SJCRH30 (cell line): ENCODE data around the gene SCAMP3. TPM values are rescaled to one million over a fixed set of nuclear protein-coding genes. Genes with fewer than 3 reads are reported as not detected.
"Not testable (repeated sequence)": the region's sequence is repeated elsewhere in the genome, so short reads cannot be mapped to it uniquely, and the experiment has no call there.

Experiments used
- DNase-seq, 2 experiments: peaks; one replicate each; pipeline ENCODE4 v3.0.0-alpha.2; 2015 to 2020
- H3K27ac ChIP-seq: fragments of 250-450 bp; sonication (Bioruptor Pico); 2 replicates; pipeline ENCODE4 v1.5.1; 2020; ENCODE audit warnings: mild to moderate bottlenecking, moderate library complexity
- H3K27me3 ChIP-seq: fragments of 250-450 bp; sonication (Bioruptor Pico); 2 replicates; pipeline ENCODE4 v1.5.1; 2020; ENCODE audit warnings: mild to moderate bottlenecking, moderate library complexity
- H3K36me3 ChIP-seq: fragments of 250-450 bp; sonication (Bioruptor Pico); 2 replicates; pipeline ENCODE4 v1.5.1; 2020; ENCODE audit warnings: mild to moderate bottlenecking, moderate library complexity
- H3K4me1 ChIP-seq: fragments of 250-450 bp; sonication (Bioruptor Pico); 2 replicates; pipeline ENCODE4 v1.5.1; 2020; ENCODE audit warnings: mild to moderate bottlenecking, moderate library complexity
- H3K4me3 ChIP-seq: fragments of 250-450 bp; sonication (Bioruptor Pico); 2 replicates; pipeline ENCODE4 v1.5.1; 2020; ENCODE audit warnings: mild to moderate bottlenecking, moderate library complexity
- H3K9me3 ChIP-seq: fragments of 250-450 bp; sonication (Bioruptor Pico); replicated peaks from 2 replicates; pipeline ENCODE4 v1.5.1; 2020; ENCODE audit warnings: mild to moderate bottlenecking, moderate library complexity
- total RNA-seq: library from RNA; depleted of rRNA; stranded (reverse); fragments of >200 nt; shearing (Covaris generic); gene quantifications from 2 replicates; pipeline ENCODE4 v1.2.3, GENCODE V29; 2014

SCAMP3 gene
- total RNA-seq, 1 experiment from 2014 or later, result 43.4 TPM

DNA sequence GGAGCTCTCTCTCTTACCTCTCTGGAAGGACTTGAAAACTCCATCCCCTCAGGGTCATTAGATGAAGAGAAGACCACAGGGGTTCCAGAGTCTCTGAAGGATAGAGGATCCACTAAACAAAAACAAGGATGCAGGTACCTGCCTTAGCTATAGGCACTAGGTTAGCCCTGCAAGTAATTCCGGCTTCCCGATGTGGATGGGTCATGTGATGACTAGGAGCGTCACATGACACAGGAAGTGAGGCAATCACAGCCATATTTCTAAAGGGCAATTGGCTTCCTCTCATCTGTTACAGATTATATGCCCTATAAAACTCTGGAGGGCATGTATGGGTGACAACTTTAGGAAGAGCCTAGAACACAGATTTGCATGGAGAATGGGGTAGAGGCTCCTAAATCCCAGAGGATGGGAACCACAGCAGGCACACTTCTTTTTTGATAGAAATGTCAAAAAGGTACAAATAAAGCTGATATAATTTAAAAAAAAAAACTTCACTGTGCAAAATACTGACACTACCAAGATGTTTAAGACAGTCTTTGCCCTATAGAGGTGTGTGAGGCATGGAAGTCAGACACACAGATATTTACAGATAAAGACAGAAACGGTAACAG lies 21.0 kb downstream of the SCAMP3 start:
- H3K4me3 ChIP-seq, result peak overlapping the region; percentile 48
- peak; percentile 65 to 83 for DNase-seq
- H3K4me1 ChIP-seq, result peaks cover 9% of the 10 kb centered on the region; the same call in 1 of the 2 replicates
- no peaks in the 10 kb centered on the region for H3K36me3 ChIP-seq
- no peaks in the 10 kb centered on the region for H3K9me3 ChIP-seq
- H3K27ac ChIP-seq, result peak overlapping the region; percentile 12; the same call in 1 of the 2 replicates
- H3K27me3 ChIP-seq, result no peaks in the 10 kb centered on the region

DNA sequence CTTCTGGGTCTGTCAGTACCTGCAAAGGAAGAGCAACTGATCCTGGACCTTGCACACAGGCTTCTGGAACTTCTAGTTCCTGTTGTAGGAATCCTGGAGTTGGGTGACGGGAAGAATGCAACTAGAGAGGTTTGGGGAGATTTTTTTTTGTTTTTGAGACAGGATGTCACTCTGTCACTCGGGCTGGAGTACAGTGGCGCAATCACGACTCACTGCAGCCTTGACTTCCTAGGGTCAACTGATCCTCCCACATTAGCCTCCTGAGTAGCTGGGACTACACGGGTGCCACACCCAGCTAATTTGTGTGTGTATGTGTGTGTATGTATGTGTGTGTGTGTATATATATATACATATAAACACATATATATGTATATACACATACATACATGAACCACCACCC lies 25.7 kb downstream of the SCAMP3 start:
- Histone ChIP-seq H3K36me3 (no peaks in the 10 kb centered on the region), H3K27ac (no peak overlapping the region), H3K4me1 (peaks cover 4% of the 10 kb centered on the region; the same call in 1 of the 2 replicates), H3K9me3 (no peaks in the 10 kb centered on the region), H3K27me3 (no peaks in the 10 kb centered on the region), H3K4me3 (no peak overlapping the region)
- DNase-seq, result no peak

DNA sequence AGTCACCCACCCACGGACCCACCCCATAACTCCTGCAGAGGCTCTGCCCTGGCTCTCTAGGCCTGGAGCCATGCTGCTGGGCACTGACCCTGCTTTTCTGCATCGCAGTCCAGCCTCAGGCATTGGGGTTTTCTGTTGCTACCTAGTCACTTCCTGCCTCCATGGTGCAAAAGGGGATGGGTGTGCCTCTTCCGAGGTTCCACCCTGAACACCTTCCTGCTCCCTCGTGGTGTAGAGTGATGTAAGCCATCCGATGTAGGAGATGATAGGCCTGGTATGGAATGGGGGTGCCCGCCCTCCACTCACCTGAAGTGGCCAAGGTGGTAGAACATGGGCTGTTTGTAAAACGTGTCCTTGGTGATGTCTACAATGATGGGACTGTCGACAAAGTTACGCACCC lies 26.8 kb downstream of the SCAMP3 start:
- H3K4me1 ChIP-seq, H3K36me3 ChIP-seq, H3K27ac ChIP-seq, H3K4me3 ChIP-seq, DNase-seq, H3K9me3 ChIP-seq, H3K27me3 ChIP-seq: not testable (repeated sequence)

DNA sequence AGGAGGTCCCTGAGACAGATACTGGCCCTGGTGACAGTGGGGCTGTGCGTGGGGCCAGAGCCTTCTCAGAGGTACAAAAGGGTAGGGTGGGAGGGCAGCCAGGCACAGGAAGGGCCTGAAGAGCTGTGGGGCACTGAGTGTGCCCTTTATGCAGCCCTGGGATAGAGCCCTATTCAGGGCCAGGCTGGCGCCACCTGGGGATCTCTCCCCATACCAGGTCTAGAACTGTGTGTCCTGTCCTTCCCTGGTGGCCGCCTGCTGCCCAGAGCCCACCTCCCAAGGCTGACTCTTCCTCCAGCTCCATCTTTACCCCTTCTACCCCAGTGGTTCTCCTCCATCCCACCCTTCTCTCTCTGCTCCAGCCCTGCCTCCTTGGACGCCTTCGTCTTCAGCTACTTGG lies 28.7 kb downstream of the SCAMP3 start:
- H3K4me1 ChIP-seq, DNase-seq, H3K9me3 ChIP-seq, H3K27ac ChIP-seq, H3K4me3 ChIP-seq, H3K36me3 ChIP-seq, H3K27me3 ChIP-seq: not testable (repeated sequence)

DNA sequence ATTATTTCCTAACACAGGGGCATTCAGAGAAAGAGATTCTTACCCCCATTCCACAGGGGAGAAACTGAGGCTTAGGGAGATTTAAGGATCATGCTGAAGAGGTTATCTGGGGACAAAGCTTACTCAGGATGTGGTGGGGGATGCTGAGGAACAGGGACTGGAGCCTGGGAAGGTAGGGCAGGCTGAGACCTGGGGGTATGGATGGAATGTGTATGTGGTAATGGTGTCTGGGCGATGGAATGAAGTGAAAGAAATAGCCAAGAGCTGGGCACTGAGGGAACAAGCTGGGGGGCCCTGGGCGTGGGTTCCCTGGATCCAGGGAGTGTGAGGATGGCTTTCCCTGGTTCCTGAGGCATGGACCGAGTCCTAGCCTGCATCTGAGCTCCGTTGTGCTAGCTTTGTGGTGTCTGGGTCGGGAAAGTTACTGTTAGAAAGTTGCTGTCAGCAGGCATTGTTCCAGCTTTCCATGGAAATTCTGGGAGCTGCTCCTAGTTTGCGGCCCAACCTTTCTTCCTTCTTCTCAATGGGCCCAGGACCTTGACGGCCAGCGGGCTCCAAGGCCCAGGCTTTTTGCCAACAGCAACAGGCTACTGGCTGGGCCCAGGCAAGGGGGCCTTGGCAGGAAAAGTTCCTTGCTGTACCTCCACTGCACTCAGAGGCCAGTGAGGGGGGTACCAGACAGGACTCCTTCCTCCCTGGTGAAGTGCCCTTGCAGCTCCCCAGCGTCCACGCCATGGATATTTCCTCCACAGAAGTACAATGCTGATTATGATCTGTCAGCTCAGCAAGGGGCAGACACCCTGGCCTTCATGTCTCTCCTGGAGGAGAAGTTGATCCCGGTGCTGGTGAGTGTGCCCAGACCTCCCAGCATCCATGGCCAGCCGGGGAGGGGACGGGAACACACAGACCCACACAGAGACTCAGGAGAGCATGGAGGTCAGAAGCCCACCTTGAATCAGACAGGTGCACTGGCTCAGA lies 29.9 kb downstream of the SCAMP3 start:
- not testable (repeated sequence) for H3K9me3 ChIP-seq, DNase-seq, H3K27ac ChIP-seq, H3K36me3 ChIP-seq, H3K27me3 ChIP-seq, H3K4me1 ChIP-seq, H3K4me3 ChIP-seq

DNA sequence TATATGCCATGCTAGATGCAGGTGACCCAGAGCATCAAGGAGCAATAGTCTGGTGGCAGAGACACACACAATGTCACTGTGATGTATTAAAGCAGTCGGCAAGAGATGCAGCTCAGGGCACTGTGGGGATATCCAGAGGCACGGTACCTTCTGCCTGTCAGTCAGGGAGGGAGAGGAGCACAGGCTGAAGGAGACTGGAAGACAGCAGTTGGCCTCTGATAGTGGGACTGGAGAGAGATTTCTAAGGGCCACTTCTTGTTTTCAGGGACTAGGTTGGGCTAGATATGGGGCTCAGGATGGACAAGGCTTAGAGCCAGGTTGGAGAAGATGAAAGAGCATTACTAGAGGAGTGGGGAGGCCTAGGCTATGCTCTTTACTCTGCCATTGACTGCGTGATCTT lies 30.9 kb downstream of the SCAMP3 start:
- H3K4me3 ChIP-seq, H3K36me3 ChIP-seq, H3K27ac ChIP-seq, H3K4me1 ChIP-seq, H3K27me3 ChIP-seq, H3K9me3 ChIP-seq, DNase-seq: not testable (repeated sequence)

DNA sequence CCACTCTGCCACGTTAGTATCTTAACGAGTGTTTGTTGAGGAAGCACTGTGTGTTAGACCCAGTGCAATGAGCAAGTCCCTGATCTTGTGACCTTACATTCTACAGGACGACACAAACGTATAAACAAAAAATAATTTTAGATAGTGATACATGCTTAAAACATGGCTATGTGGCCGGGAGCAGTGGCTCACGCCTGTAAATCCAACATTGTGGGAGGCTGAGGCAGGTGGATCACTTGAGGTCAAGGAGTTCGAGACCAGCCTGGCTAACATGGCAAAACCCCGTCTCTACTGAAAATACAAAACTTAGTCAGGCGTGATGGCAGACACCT lies 34.1 kb downstream of the SCAMP3 start:
- Histone ChIP-seq H3K9me3 (no peaks in the 10 kb centered on the region), H3K27ac (peak overlapping the region; percentile 68), H3K4me1 (peaks cover 3% of the 10 kb centered on the region), H3K27me3 (no peaks in the 10 kb centered on the region), H3K4me3 (peak overlapping the region; percentile 65), H3K36me3 (no peaks in the 10 kb centered on the region; the same call in 1 of the 2 replicates)
- DNase-seq, result no peak

DNA sequence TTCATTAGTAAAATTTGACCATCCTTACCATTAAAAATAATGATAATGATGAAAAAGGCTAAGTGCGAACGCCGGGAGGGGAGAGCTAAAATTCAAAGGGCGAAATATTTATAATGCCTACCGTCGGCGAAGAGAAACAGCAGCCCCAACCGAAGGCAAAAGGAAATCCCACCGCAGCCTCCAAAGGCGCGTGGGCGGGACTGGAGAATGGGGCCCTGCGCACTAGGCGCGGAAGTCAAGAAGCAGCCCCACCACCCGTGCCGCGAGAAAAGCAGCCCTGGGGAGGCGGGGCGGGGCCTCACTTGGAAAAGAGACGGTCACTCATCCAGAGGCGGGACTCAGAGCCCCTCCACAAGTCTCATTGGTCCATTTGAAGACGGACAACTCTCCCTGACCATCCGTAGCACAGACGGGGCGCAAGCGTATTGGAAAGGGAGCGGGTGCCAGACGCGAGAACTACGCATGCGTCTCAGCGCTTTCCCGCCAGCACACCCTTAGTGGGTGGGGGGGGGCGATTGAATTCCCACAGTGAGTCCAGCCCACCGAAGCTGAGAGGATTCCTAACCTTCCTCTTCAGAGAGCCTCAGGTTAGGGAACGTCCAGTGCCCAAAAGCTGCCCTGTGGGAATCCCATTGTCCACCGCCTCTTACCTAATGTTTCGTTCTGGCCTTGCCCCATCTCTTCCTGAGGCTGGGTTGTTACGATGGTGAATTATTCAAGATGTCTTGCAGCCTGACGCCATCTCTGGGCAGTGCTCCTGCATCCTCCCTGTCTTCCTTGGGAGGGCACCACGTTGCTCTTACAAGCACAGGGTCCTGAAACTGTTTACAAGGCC lies 34.7 kb downstream of the SCAMP3 start:
- Histone ChIP-seq H3K27ac (peak overlapping the region; percentile 68), H3K27me3 (no peaks in the 10 kb centered on the region), H3K4me3 (peak overlapping the region; percentile 65), H3K36me3 (no peaks in the 10 kb centered on the region; the same call in 1 of the 2 replicates), H3K9me3 (no peaks in the 10 kb centered on the region), H3K4me1 (peaks cover 3% of the 10 kb centered on the region)
- DNase-seq, result peak; percentile 99

DNA sequence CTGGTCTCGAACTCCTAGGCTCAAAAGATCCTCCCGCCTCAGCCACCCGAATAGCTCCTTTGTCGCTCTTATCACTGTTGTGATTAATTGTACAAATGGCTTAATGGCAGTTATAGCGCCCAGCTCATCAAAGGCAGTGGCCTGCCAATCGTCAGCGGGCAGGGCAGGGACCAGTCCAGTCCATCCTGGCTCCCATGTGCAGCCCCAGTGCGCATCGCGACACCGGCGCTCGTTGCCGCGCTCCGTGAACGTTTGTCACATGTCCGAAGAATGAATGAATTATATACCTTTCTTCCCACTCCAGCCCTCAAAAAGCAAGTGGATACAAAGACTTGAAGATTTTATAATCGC lies 35.3 kb downstream of the SCAMP3 start:
- Histone ChIP-seq H3K27ac (peak overlapping the region; percentile 68), H3K4me1 (peaks cover 3% of the 10 kb centered on the region), H3K27me3 (no peaks in the 10 kb centered on the region), H3K36me3 (no peaks in the 10 kb centered on the region; the same call in 1 of the 2 replicates), H3K9me3 (no peaks in the 10 kb centered on the region), H3K4me3 (peak overlapping the region; percentile 65)
- peak; percentile 61 to 68 for DNase-seq

DNA sequence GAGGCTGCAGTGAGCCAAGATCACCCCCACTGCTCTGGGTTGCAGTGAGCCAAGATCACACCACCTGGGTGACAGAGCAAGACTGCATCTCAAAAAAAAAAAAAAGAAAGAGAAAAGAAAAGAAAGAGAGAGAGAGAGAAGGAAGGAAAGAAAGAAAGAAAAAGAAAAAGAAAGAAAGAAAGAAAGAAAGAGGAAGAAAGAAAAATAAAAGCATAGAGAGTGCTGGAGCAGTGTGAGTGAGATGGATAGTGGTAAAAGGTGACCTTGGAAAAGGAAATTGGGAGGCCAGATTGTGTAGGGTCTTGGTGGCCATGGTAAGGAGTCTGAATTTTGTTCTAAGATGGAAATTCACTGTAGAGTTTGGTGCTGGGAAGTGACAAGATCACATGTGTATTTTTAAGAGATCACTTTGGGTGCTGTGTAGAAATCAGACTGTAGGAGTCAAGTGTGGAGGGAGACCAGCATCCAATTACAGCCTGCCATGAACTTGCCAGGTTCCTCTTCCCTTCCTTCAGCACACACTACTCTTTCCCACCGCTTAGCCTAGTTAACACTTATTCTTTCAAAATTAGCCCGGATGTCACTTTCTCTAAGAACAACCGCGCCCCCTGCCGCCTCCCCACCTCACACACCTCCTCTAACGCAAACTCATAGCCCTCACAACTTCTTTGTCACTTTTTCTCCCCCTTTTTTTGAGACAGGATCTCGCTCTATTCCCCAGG lies 35.8 kb downstream of the SCAMP3 start:
- peak; percentile 73 to 81 for DNase-seq
- Histone ChIP-seq H3K4me3 (peak overlapping the region; percentile 65), H3K27me3 (no peaks in the 10 kb centered on the region), H3K36me3 (no peaks in the 10 kb centered on the region; the same call in 1 of the 2 replicates), H3K9me3 (no peaks in the 10 kb centered on the region), H3K4me1 (peaks cover 3% of the 10 kb centered on the region), H3K27ac (peak overlapping the region; percentile 68)

DNA sequence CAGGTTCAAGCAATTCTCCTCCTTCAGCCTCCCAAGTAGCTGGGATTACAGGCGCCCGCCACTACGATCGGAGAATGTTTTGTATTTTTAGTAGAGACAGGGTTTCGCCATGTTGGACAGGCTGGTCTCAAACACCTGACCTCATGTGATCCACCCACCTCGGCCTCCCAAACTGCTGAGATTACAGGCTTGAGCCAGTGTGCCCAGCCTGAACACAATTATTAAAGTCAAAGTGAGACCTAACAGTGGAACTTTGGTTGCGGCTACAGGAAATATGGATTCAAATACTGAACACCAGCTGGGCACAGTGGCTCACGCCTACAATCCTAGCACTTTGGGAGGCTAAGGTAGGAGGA lies 36.8 kb downstream of the SCAMP3 start:
- H3K27me3 ChIP-seq, H3K4me1 ChIP-seq, H3K27ac ChIP-seq, DNase-seq, H3K4me3 ChIP-seq, H3K9me3 ChIP-seq, H3K36me3 ChIP-seq: not testable (repeated sequence)

DNA sequence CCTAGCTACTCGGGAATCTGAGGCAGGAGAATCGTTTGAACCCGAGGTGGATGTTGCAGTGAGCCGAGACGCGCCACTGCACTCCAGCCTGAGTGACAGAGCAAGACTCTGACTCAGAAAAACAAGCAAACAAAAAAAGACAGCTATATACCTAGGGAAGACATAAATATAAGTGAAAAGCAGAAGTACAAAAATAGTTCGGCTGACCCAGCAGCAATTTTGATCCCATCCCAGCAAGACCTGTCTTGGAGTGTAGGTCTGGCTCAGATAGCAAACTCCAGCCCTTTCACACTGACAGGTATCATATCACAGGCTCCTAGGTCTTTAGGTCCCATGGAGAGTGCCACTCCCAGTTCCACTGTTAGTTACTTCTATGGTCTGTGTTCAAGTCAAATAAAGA lies 39.1 kb downstream of the SCAMP3 start:
- Histone ChIP-seq H3K4me1 (peaks cover 3% of the 10 kb centered on the region), H3K27me3 (no peaks in the 10 kb centered on the region), H3K36me3 (no peaks in the 10 kb centered on the region; the same call in 1 of the 2 replicates), H3K9me3 (no peaks in the 10 kb centered on the region), H3K4me3 (no peak overlapping the region), H3K27ac (no peak overlapping the region)
- no peak for DNase-seq

DNA sequence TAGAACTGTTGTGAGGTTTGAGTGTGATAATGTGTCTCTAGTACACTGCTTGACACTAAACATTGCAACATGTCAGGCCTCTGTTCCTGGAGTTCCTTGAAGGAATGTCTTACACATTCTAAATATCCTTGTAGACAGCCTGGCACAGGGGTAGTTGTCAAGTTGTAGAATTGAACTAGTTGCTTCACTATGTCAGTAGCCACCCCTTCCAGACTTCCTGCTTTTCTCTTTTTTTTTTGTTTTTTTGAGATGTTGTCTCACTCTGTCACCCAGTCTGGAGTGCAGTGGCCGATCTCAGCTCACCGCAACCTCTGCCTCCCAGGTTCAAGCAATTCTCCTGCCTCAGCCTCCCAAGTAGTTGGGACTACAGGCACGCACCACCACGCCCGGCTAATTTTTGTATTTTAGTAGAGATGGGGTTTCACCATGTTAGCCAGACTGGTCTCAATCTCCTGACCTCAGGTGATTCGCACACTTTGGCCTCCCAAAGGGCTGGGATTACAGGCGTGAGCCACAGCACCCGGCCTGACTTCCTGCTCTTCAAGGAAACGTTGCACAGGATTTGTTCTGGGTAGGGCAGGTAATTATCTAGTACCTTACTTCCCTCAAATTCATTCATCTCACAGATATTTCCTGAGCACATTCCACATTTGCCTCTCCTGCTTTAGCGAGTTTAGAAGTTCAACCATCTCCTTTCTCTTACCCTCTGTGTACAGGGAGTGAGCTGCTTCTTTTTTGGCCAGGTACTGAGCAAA lies 41.8 kb downstream of the SCAMP3 start:
- not testable (repeated sequence) for H3K27me3 ChIP-seq, DNase-seq, H3K36me3 ChIP-seq, H3K4me1 ChIP-seq, H3K4me3 ChIP-seq, H3K27ac ChIP-seq, H3K9me3 ChIP-seq

DNA sequence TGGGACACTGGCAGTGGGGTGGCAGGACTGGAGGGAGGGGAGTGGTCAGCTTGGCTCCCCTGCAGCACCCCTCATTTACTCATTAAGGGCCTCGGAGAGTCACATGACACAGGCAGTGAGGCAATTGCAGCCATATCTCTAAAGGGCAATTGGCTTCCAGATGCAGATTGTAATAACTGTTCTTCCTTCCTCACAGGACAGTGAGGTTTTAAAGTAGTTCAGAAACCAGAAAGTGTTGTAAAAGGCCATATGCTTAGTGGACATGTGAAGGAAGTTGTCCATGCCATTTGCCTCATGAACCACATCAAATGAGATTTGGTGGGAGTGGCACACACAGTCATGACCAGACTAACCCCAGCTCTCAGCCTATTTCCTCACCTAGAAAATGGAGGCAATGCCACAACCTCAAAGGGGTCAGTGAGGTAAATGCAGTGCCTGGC lies 42.5 kb downstream of the SCAMP3 start:
- Histone ChIP-seq H3K4me1 (no peaks in the 10 kb centered on the region), H3K27ac (no peak overlapping the region), H3K27me3 (no peaks in the 10 kb centered on the region), H3K4me3 (no peak overlapping the region), H3K9me3 (no peaks in the 10 kb centered on the region), H3K36me3 (no peaks in the 10 kb centered on the region)
- no peak for DNase-seq
